ENCODE data around the gene PANX2. TPM values are rescaled to one million over a fixed set of nuclear protein-coding genes. Genes with fewer than 3 reads are reported as not detected.
"Not testable (repeated sequence)": the region's sequence is repeated elsewhere in the genome, so short reads cannot be mapped to it uniquely, and the experiment has no call there.

The PANX2 gene
- polyA plus RNA-seq, 1 donor: 1.3 TPM

DNA sequence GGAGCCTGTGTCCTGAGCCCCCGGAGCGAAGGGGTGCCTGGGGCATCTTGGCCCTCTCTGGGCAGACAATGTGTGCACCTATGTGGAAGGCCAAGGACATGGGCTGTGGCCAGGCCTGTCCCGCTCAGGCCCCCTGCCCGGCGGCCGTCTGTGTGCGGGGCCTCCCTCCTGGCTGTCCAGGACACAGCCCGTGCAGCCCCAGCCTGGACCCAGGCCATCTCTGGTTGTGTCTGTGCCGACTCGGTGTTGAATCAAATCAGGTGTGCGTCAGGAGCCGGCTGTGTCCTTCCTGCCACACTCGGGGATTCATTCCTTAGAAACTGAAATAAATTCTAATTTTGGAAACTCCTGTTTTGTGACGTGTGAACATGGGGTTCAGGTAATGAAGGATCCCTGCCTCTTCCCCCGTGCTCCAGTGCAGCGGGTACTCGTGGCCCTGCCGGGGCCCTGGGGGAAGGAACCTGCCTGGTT, 28.8 kb downstream of the PANX2 start:
- no peak for DNase-seq

DNA sequence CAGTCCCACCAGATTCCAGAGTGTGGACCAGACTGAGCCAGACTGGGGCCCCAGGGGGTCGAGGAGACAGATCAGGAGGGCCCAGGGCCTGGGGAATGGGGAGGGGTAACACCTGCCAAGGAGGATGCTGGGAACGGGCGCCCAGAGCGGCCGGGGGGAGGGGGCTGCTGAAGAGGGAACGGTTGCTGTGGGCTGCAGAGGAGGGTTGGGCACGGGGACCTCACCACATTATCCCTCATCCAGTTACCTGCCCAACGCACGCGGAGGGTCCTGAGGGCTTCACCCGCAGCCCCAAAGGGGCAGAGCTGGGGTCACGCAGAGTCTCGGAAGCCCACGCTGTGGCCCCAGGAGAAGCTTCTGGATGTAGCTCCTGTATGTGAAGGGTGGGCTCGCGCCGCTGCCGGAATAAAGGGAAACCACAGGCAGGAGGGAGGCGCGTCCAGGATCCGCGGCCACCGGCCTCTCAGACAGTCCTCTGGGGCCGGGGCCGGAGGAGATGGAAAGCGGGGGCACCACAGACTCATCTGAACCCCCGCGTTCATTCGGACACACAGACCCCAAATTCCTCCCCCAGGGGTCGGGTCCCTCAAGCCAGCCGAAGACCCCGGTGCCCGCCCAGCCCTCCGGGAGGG, 29.4 kb downstream of the PANX2 start:
- DNase-seq: no peak

DNA sequence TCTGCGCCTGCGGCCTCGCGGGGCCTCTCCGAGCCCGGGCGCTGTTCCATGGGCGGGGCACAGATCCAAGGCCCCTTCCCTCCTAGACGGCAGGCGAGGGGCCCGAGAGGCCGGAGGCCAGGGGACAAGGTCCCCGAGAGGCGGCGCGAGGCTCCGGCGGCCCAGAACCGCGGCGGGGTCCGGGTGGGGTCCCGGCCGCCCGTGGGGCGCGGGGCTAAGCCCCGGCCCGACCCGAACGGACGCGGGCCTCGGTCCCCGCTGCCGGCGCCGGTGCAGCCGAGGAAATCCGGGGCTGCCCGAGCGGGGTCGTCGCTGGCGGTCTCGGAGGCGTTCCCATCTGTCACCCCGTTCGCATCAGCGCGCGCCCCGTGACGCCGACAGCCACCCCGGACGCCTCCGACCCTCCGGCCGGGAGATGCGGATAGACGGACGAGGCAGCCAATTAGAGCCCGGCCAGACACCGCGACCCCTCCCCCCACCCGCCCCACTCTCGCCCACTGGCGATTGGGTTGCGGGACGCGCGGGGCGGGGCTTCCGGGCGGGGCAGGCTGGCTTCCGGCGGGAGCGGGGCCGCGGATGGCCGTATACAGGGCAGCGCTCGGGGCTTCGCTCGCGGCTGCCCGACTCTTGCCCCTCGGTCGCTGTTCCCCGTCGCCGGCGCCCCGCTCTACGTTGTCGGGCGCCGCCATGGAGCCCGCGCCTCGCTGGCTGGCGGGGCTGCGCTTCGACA, 30.1 kb downstream of the PANX2 start, which contains the start of gene SELENOO:
Gene SELENOO, plus strand, starts transcription at position 551 of the 730 bp plus-strand sequence. Its CDS starts 26 bp downstream, at position 577.
- DNase-seq: peak; percentile 86

DNA sequence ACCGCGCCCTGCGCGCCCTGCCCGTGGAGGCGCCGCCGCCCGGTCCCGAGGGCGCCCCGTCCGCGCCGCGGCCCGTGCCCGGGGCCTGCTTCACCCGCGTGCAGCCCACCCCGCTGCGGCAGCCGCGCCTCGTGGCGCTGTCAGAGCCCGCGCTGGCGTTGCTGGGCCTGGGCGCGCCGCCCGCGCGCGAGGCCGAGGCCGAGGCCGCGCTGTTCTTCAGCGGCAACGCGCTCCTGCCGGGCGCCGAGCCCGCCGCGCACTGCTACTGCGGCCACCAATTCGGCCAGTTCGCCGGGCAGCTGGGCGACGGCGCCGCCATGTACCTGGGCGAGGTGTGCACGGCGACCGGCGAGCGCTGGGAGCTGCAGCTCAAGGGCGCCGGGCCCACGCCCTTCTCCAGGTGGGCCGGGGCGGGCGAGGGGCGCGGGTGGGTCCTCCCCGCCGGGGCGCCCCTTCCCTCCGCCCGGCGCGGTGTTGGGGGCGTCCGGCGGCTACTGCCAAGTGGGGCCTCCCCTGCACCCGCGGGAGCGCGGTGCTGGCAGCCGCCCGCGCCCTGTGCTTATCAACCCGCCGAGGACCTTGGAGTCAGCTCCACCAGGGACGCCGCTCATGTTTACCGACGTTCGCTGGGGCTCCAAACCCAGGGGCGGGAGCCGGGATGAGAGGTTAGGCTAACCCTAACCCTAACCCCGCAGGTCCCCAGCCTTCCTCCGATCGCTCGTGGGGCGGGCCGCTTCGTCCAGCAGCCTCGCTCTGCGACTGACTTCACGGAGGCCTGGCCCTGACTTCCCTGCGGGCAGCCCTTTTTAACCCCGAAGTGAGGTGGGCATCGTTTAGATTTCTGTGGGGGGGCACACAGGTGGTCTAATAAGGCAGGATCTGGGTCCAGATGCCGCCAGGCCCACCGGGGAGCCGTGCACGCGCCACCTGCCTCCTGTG, 30.9 kb downstream of the PANX2 start:
- no peak for DNase-seq

DNA sequence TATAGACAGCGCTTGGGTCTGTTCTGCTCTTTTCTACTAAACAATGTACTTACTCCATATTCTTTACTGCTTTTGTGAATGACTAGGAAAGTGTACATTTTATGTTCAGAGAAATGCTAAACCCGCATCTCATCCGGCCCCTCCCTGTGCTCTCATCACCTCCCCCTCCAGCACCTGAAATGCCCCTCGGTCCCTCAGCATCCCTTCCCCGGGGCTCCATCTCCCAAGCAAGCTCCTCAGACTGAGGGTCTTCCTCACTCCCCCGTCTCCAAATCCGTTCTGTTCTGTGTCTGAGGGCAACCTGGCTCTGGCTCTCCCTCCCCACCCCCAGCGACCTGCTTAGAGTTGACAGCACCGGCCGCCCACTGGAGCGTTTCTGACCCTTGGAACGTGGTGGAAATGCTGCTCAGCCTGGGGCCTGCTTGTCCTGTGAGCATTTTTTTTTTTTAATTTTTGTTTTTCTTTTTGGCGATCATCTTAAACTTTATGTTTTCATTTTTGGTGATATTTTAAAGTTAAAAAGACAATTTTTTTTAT, 31.7 kb downstream of the PANX2 start:
- no peak for DNase-seq

DNA sequence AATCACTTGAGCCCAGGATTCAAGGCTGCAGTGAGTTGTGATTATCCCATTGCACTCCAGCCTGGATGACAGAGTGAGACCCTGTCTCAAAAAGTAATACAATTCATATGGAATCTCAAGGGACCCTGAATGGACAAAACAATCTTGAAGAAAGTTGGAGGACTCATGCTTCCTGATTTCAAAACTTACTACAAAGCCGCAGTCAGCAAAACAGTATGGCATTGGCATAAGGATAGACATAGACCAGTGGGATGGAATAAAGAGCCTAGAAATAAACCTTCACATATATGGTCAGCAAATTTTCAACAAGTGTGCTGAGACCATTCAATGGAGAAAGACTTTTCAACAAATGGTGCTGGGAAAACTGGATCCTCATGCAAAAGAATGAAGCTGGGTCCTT, 32.8 kb downstream of the PANX2 start:
- DNase-seq: no peak

DNA sequence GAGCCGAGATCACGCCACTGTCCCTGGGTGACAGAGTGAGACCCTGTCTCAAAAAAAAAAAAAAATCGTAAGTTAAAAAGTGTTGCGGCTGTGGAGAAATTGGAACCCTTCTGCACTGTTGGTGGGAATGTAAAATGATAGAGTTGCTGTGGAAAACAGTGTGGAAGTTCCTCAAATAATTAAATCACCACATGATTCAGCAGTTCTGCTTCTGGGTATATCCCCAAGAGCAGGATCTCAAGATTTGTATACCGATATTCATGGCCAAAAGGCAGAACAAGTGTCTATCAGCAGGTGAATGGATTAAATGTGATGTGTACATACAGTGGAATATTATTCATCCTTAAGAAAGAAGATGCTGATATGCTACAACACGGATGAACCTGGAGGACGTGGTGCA, 34.0 kb downstream of the PANX2 start:
- DNase-seq: no peak

DNA sequence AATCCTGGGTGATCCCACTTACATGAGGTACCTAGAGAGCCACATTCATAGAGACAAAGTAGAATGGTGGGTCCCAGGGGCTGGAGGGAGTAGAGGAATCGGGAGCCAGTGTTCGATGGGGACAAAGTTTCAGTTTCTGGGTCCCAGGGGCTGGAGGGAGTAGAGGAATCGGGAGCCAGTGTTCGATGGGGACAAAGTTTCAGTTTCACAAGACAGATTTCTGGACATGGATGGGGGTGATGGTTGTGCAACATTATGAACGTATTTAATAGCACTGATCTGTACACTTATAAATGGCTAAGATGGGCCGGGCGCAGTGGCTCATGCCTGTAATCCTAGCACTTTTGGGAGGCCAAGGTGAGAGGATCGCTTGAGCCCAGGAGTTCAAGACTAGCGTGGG, 34.5 kb downstream of the PANX2 start:
- not testable (repeated sequence) for DNase-seq

DNA sequence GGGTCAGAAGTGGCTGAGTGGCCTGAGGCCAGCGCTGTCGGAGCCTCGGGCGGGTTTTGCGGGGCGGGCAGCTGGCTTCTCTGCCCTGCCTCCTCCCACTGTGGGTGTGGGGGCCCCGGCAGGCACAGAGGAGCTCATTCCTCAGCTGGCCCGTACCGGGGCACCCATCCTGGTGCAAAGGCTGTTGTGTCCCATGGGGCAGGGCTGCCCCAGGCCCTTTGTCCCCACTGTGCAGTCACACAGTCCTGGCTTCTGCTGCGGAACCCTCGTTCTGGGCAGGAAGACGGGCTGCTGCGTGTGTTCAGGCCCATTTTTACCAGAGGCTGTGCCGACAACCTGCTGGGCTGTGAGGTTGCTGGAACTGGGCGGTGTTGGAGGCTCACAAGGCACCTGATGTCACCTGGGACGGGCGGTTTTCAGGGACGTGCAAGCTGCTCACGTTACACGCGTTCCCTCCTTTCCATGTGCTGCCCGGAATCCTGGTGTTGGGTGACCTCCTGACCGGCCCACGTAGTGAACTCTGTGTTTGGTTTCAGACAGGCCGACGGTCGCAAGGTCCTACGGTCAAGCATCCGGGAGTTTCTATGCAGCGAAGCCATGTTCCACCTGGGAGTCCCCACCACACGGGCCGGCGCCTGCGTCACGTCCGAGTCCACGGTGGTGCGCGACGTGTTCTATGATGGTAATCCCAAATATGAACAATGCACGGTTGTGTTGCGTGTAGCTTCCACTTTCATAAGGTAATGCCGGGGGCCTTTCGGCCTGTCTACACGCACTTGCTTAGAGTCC, 35.4 kb downstream of the PANX2 start:
- no peak for DNase-seq

DNA sequence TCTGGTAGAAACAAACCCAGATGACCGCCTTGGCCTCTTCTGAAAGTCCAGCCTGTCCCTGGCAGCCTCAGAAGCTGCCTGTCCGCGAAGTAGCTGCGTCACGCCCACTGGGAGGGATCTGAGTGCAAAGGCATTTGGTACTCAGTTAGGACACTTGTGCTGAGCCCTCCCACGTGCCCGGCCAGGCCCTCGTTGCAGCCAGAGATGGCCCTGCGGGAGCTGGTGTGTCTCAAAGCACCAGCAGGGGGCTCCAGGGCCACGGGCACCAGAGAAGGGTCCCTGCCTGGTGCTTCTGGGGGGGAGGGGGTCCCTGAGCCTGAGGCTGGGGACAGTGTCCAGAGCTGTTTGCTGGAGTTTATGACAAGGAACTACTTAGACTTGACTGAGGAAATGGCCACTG, 36.1 kb downstream of the PANX2 start:
- DNase-seq: no peak

DNA sequence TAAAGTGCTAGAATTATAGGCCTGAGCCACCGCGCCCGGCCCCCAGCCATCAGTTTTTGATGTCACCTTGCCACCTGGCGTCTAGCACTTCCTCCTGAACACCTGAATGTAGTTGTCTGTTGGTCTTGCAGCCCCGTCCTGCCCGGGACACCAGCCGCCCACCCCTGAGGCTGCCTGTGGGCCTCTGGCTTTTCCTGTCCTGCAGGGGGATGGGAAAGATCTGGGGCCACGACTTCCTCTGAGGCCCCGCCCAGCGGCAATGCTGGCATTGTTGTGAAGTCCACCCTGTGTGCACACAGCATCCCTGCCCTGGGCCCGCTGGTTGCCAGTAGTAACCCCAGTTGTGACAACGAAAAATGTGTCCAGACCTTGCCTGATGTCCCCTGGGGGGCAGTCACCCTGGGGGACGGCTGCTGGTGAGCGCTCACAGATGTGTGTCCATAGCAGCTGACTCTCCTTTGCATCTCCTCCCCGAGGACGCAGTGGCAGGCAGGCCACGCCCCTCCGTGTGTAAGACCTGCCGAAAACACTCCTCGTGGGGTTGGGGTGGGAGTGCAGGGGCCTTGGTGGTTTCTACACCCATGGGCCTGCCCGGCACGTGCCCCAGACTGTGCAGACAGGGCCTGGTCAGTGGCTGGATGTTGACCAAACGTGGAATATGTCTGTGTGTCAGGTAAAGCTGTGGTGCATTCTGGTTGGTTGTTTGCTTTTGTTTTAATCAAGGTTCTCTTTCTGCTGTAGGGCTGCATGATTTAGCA, 37.0 kb downstream of the PANX2 start:
- DNase-seq: no peak

DNA sequence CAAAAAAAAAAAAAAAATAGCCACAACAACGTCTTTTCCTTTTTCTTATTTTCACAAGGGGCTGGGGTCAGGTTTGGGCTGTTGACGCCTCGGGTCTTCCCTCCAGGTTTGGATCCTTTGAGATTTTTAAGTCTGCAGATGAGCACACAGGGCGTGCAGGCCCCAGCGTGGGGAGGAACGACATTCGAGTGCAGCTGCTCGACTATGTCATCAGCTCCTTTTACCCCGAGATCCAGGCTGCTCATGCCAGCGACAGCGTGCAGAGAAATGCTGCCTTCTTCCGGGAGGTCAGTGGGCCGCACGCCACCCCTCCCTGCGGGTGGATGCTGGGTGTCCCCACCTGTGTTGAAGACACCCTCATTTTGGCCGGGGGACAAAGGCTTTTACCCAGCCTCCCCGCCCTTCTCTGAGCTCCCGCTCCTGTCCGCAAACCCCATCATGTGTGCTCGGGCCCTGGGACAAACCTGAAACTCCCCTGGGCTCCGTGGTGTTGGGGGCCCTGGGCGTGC, 38.0 kb downstream of the PANX2 start:
- no peak for DNase-seq

DNA sequence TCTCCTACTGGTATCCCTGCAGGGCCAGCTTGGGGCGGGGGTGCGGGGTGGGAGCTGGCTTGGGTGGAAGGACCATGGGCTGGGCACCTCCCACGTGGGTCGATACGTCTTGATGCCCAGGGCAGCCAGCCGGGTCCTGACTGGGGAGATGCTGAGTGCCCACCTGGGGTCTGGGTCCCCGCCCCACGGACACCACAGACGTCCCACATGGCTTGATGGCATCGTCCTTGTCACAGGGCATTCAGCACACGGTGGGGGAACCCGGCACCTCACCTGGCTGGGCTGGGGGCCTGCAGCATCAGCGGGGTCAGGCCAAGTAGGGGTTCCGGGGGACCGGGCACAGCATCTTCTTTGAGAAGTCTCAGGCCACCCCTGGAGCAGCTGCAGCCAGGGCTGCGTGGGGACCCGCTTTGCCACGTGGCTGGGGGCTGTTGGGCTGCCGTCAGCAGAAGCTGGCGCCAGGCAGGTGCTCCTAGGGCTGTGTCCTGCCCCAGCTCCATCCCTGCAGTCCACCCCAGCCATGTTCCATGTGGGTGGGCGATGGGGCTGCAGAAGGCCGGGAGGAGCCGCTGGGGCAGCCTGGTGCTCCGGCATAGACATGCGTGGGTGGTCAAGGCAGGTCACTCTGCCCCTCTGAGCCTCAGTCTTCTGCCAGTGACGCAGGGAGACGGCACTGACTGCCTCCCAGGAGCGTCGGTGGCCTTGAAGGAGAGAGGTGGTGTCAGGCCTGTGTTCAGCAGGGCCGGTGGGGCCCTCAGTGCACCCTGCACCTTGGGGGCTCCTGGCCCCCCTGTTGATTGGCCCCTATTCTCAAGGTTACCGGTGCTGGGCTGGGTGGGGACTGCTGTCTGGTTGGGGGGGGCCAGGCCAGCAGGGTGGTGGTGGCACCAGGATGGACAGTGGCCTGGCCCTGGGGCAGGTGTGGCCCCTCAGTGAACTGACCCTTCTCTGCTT, 38.7 kb downstream of the PANX2 start:
- DNase-seq: no peak

DNA sequence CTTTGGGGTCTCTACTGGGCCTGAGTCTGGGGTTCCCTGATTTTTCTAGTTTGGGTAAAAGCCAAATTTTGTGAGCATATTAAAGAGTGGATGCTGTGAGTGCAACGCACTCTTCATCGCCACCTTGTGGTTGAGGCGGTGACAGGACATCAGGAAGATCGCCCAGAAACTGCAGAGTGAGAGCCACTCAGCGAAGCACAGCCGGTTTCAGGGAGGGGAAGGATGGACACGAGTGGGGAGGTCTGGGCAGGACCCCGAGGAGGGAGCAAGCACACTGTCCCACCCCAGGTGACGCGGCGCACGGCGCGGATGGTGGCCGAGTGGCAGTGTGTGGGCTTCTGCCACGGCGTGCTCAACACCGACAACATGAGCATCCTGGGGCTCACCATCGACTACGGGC, 39.4 kb downstream of the PANX2 start:
- DNase-seq: peak; percentile 45

DNA sequence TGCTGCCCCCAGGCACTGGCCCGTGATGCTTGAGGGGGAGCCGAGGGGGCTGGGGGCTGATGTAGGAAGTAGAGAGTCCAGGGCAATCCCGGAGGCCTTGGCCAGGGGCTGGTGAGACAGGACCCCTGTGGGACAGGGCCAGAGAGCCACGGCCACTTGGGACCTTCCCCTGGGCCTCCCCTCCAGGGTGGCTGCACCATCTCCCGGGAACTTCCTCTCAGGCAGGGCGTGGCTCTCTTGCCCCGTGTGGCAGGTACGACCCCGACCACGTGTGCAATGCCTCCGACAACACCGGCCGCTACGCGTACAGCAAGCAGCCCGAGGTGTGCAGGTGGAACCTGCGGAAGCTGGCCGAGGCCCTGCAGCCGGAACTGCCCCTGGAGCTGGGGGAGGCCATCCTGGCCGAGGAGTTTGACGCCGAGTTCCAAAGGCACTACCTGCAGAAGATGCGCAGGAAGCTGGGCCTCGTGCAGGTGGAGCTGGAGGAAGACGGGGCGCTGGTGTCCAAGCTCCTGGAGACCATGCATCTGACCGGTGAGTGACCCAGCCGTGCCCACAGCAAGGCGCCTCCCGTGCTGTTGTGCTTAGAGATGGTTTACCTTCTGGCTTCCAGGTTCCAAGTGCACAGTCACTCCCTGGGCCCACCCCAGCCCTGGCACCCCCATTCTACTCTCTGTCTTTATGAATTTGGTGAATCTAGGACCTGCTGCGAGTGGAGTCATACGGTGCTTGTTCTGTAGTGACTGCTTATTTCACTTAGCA, 40.0 kb downstream of the PANX2 start:
- no peak for DNase-seq

DNA sequence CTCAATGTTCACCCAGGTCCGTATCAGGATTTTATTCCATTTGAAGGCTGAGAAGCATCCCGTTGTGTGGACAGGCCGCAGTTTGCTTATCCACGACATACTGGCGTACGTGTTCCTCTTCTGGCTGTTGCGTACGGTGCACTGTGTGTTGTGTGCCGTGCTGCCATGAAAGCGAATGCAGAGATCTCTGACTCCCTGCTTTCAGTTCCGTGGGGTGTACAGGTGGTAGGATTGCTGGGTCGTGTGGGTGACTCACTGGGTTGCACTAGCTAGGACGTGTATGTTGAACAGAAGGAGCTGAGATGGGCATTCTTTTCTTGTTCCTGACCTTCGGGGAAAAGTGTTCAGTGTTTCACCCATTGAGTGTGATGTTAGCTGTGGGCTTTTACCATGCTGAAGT, 40.6 kb downstream of the PANX2 start:
- no peak for DNase-seq

DNA sequence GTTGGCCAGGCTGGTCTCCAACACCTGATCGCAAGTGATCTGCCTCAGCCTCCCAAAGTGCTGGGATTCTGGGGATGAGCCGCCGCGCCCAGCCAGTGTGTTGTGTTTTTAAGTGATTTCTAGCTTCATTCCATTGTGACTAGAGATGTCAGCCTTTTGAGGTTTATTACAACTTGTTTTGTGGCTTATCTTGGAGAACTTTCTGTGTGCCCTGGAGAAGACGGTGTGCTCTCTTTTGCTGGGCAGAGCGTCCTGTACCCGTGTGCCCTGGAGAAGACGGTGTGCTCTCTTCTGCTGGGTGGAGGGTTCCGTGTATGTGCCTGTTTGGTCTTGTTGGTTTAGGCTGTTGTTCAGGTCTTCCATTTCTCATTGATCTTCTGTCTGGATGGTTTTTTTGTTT, 42.7 kb downstream of the PANX2 start:
- DNase-seq: no peak

DNA sequence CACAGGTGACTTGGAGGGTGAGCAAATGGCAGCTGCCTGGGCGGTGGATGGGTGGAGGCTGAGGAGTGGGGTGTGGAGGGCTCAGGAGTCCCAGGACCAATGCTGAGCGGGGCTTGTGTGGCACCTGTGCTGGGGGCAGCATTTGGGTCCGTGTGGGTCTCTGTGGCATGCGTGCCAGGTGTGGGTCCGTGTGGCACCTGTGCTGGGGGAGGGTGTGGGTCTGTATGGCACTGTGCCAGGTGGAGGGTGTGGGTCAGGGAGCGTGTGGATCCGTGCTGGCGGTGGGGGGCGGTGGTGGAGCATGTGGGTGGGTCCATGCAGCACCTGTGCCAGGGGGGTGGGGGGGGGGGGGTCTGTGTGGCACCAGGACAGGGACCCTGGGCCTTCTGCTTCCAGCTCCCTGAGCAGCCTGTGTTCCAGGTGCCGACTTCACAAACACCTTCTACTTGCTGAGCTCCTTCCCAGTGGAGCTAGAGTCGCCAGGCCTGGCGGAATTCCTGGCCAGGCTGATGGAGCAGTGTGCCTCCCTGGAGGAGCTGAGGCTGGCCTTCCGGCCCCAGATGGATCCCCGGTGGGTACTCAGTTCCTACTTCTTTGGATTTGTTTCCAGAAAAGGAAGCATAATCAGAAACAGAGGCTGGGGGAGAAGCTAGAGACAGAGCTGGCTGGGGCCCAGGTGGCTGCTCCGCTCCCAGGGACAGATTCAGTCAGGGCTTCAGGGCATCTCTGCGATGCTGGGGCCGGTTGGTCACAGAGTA, 44.9 kb downstream of the PANX2 start:
- no peak for DNase-seq

All from left kidney (tissue), 2 donors.